ENCODE results near the gene PCBP2.

GRCh38 chr12:53467880-53468279 lies 16.0 kb downstream of the PCBP2 start:
- TF ChIP-seq, protein P1, sequence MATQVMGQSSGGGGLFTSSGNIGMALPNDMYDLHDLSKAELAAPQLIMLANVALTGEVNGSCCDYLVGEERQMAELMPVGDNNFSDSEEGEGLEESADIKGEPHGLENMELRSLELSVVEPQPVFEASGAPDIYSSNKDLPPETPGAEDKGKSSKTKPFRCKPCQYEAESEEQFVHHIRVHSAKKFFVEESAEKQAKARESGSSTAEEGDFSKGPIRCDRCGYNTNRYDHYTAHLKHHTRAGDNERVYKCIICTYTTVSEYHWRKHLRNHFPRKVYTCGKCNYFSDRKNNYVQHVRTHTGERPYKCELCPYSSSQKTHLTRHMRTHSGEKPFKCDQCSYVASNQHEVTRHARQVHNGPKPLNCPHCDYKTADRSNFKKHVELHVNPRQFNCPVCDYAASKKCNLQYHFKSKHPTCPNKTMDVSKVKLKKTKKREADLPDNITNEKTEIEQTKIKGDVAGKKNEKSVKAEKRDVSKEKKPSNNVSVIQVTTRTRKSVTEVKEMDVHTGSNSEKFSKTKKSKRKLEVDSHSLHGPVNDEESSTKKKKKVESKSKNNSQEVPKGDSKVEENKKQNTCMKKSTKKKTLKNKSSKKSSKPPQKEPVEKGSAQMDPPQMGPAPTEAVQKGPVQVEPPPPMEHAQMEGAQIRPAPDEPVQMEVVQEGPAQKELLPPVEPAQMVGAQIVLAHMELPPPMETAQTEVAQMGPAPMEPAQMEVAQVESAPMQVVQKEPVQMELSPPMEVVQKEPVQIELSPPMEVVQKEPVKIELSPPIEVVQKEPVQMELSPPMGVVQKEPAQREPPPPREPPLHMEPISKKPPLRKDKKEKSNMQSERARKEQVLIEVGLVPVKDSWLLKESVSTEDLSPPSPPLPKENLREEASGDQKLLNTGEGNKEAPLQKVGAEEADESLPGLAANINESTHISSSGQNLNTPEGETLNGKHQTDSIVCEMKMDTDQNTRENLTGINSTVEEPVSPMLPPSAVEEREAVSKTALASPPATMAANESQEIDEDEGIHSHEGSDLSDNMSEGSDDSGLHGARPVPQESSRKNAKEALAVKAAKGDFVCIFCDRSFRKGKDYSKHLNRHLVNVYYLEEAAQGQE (IDR thresholded peaks at IDR 0.05; ENCODE audit: insufficient read depth in 1 of 2, low read depth in 2 of 2, low read length in 2 of 2) = no peak
- no peak for TF ChIP-seq SIN3A (IDR thresholded peaks at IDR 0.05; ENCODE audit: borderline replicate concordance, insufficient read depth, low read length)
- TF ChIP-seq POLR2AphosphoS5 (IDR thresholded peaks at IDR 0.05; ENCODE audit: low read depth, low read length) = no peak
